GM18873 (cell line): Measurements from ENCODE around the gene NDOR1.
A peak's percentile ranks its signal among the peaks of the same experiment; 100 is the strongest.
"Not testable (repeated sequence)": the region's sequence is repeated elsewhere in the genome, so short reads cannot be mapped to it uniquely, and the experiment has no call there.

Experiments
- ATAC-seq: cut with Tn5 transposase; IDR thresholded peaks from one replicate; pipeline ENCODE4 v1.9.1; 2021; ENCODE audit warnings: mild to moderate bottlenecking, moderate library complexity, moderate number of reproducible peaks; ENCODE audit not compliant: unreplicated experiment, low FRiP score

The NDOR1 gene

GRCh38 chr9:137253717-137254623, 48.5 kb downstream of the NDOR1 start:
- ATAC-seq, result no peak

- peak; percentile 50 for ATAC-seq
These were observed 49.3 kb downstream of the NDOR1 start, which contains the start of gene NELFB for GRCh38 chr9:137254624-137255447. NELFB (plus strand) TSS chr9:137255327.

GRCh38 chr9:137255448-137256114, 50.1 kb downstream of the NDOR1 start:
- no peak for ATAC-seq

- ATAC-seq, result no peak
These were observed 50.9 kb downstream of the NDOR1 start for GRCh38 chr9:137256362-137256761.

GRCh38 chr9:137256856-137257255, 51.4 kb downstream of the NDOR1 start:
- ATAC-seq, result no peak

- not testable (repeated sequence) for ATAC-seq
These were observed 56.8 kb downstream of the NDOR1 start for GRCh38 chr9:137262173-137262908.

- no peak for ATAC-seq
These were observed 57.4 kb downstream of the NDOR1 start for GRCh38 chr9:137262909-137263285.

- no peak for ATAC-seq
These were observed 58.0 kb downstream of the NDOR1 start for GRCh38 chr9:137263506-137263905.

- no peak for ATAC-seq
These were observed 58.6 kb downstream of the NDOR1 start for GRCh38 chr9:137264067-137264466.

- no peak for ATAC-seq
These were observed 60.1 kb downstream of the NDOR1 start for GRCh38 chr9:137265496-137266161.

GRCh38 chr9:137266162-137266527, 60.6 kb downstream of the NDOR1 start:
- no peak for ATAC-seq
